ENCODE results near the gene CPEB4.

CPEB4 gene

GRCh38 chr5:173988554-173989431 lies 100.6 kb downstream of the CPEB4 start, which contains the start of gene C5orf47:
TSS of gene C5orf47 (plus strand) at chr5:173989170. CDS start at chr5:173989264, 94 bp downstream.
- DNase-seq: no peak

DNA sequence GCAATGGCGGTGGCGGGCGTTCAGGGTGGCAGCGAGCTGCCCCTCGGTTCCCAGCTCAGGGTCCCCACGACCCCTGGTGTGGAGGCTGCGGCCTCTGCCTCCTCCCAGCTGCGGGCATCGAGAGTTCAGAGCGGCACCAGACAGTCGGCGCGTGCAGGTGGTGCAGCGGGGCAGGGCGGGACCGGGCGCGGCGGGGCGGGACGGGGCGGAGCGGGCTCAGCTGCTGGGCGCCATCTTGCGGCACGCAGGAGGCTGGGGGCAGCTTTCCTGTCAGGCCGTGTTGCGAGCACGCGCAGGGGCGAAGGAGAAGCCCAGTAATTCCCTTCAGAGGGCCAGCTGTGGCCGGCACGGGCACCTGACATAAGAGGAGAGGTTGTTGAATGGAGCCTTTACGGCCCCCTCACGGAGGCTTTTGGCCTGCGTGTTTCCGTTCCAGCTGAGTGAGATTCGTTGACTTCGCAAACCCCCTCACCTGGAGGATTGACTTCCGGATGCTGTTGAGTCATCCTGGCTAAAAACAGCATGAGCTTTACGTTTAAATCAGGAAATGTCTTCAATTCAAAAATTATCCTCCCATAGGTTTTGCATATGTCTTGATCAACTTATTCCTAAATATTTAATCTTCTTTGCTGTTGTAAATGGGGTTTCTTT lies 101.4 kb downstream of the CPEB4 start:
- no peak for DNase-seq

DNA sequence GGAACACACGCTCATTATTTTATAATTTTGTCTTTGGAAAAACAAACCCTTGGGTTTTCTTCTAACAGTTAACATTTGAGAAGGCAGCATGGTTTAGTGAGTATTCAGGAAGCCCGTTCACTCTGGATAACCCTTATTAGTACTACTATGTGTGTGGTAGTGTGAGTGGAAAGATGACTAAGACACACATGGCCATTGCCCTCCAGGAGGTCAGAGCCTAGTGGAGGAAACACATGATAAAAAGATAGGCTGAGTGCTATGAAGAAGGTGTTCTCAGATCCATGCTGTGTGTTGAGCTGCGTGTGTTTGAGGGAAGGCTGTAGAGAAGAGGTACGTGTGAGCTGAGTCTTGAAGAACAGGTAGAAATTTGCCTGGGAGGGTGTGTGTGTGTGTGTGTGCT lies 109.2 kb downstream of the CPEB4 start:
- no peak for DNase-seq

DNA sequence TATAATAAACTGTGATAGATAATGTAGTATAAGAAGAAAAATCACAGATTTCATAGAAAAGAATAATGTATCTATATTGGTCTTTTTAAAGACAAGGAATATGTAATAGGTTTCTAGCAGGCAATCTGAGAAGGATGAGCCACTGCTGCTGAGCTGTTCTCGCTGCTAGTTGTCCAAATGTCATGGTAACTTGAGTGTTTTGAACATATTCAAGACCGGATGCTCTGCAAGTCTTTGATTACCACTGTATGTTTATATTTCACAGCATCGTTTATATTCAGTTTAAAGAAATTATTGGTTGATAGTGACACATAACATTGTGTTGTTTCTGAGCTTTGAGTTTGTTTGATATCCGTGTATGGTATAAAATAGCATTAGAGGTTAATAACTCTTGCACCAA lies 110.4 kb downstream of the CPEB4 start:
- no peak for DNase-seq

- no peak for DNase-seq
These were observed 111.9 kb downstream of the CPEB4 start for GRCh38 chr5:174000076-174000475.

GRCh38 chr5:174003795-174004194 lies 115.6 kb downstream of the CPEB4 start:
- DNase-seq: no peak

DNA sequence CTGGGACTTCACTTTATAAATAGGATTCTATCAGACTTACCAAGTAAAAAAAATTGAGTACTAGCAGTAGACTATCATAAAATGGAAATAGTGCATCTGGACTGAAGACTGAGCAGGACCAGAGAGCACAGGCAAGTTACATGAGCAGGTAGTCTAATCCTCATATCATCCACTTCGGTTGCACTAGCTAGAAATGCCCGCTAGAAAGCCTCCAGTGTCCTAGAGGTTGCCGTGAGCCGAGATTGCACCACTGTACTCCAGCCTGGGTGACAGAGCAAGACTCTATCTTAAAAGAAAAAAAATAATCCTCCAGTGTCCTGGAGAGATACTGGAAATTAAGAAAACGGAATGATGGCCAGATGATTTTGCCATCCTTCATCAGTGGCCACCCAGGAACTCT lies 120.8 kb downstream of the CPEB4 start:
- no peak for DNase-seq

- DNase-seq: no peak
These were observed 122.2 kb downstream of the CPEB4 start for GRCh38 chr5:174010365-174010764.

GRCh38 chr5:174011441-174011840 lies 123.3 kb downstream of the CPEB4 start:
- no peak for DNase-seq
